ENCODE data around the gene YWHAE.
"Not testable (repeated sequence)": the region's sequence is repeated elsewhere in the genome, so short reads cannot be mapped to it uniquely, and the experiment has no call there.

YWHAE gene

DNA sequence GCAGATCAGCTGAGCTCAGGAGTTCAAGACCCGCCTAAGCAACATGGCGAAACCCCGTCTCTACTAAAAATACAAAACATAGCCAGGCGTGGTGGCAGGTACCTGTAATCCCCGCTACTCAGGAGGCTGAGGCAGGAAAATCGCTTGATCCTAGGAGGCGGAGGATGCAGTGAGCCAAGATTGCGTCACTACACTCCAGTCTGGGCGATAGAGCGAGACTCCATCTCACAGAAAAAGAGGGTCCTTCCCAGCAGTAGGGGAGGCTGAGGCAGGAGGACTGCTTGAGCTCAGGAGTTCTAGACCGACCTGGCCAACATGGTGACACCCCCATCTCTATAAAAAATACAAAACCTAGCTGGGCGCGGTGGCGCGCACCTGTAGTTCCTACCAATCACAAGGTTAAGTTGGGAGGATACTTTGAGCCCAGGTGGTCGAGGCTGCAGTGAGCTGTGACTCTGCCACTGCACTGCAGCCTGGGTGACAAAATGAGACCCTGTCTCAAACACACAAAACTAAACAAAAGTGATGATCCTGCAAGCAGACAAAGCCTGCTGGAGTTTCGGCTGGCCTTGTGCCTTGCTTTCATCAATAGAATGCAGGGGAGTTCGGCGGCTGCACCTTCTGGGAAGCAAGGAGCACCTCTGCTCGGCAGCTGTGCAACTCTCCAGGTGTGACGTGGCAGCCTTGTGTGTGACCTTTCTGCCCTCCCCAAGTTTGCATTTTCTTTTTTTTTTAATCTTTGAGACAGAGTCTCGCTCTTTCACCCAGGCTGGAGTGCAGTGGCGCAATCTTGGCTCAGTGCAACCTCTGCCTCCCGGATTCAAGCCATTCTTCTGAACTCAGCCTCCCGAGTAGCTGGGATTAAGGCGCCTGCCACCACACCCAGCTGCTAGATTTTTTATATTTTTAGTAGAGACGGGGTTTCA lies 12.4 kb upstream of the YWHAE start:
- H3K9ac ChIP-seq (ENCODE audit: low read length in 2 of 2): no peak overlapping the region
- no peak overlapping the region for H3K4me3 ChIP-seq (ENCODE audit: low read length in 2 of 2)
- no peaks in the 10 kb centered on the region for H3K9me3 ChIP-seq (ENCODE audit: control insufficient read depth in 2 of 2, low read length in 2 of 2)
- H3K36me3 ChIP-seq (ENCODE audit: control insufficient read depth in 2 of 2, insufficient read depth in 2 of 2, low read length in 2 of 2): no peaks in the 10 kb centered on the region
- no peaks in the 10 kb centered on the region for H3K27me3 ChIP-seq (ENCODE audit: control insufficient read depth in 1 of 2, insufficient read depth in 2 of 2, low read length in 2 of 2)
- peaks cover 8% of the 10 kb centered on the region for H3K4me1 ChIP-seq (ENCODE audit: control insufficient read depth, insufficient read depth, low read length)
- H3K27ac ChIP-seq (ENCODE audit: low read length): no peak overlapping the region

DNA sequence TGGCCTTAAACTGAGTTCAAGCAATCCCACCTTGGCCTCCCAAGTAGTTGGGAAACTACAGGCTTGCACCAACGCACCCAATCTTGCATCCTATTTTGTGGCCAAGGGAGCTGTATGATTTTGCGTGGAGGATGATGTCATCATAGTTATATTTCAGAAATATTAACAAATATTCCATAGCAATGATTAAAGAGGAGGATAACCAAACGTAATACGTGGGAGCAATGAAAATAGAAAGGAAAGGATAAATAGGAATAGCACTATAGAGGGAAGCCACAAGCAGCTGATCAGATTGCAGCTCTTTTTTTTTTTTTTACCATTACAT lies 2.2 kb upstream of the YWHAE start:
- H3K27me3 ChIP-seq (ENCODE audit: control insufficient read depth in 1 of 2, insufficient read depth in 2 of 2, low read length in 2 of 2): no peaks in the 10 kb centered on the region
- no peaks in the 10 kb centered on the region for H3K9me3 ChIP-seq (ENCODE audit: control insufficient read depth in 2 of 2, low read length in 2 of 2)
- H3K4me3 ChIP-seq (ENCODE audit: low read length in 2 of 2): no peak overlapping the region
- H3K9ac ChIP-seq (ENCODE audit: low read length in 2 of 2): no peak overlapping the region
- no peaks in the 10 kb centered on the region for H3K36me3 ChIP-seq (ENCODE audit: control insufficient read depth in 2 of 2, insufficient read depth in 2 of 2, low read length in 2 of 2)
- peaks cover 13% of the 10 kb centered on the region for H3K4me1 ChIP-seq (ENCODE audit: control insufficient read depth, insufficient read depth, low read length)
- no peak overlapping the region for H3K27ac ChIP-seq (ENCODE audit: low read length)

- H3K4me1 ChIP-seq (ENCODE audit: control insufficient read depth, insufficient read depth, low read length): peaks cover 30% of the 10 kb centered on the region
- no peaks in the 10 kb centered on the region for H3K36me3 ChIP-seq (ENCODE audit: control insufficient read depth in 2 of 2, insufficient read depth in 2 of 2, low read length in 2 of 2)
Observed at GRCh38 chr17:1398931-1399678, 917 bp downstream of the YWHAE start.

GRCh38 chr17:1398028-1398427 lies 2.0 kb downstream of the YWHAE start:
- Histone ChIP-seq H3K4me3 (ENCODE audit: low read length in 2 of 2) (peak overlapping the region; percentile 98), H3K4me1 (ENCODE audit: control insufficient read depth, insufficient read depth, low read length) (peaks cover 38% of the 10 kb centered on the region), H3K9ac (ENCODE audit: low read length in 2 of 2) (peak overlapping the region; percentile 2 to 97), H3K27ac (ENCODE audit: low read length) (no peak overlapping the region), H3K36me3 (ENCODE audit: control insufficient read depth in 2 of 2, insufficient read depth in 2 of 2, low read length in 2 of 2) (no peaks in the 10 kb centered on the region), H3K27me3 (ENCODE audit: control insufficient read depth in 1 of 2, insufficient read depth in 2 of 2, low read length in 2 of 2) (no peaks in the 10 kb centered on the region), H3K9me3 (ENCODE audit: control insufficient read depth in 2 of 2, low read length in 2 of 2) (no peaks in the 10 kb centered on the region)

More at GRCh38 chr17:1398931-1399678, 917 bp downstream of the YWHAE start:
- Histone ChIP-seq H3K27ac (ENCODE audit: low read length) (peak overlapping the region; percentile 86), H3K4me3 (ENCODE audit: low read length in 2 of 2) (peak overlapping the region; percentile 98), H3K27me3 (ENCODE audit: control insufficient read depth in 1 of 2, insufficient read depth in 2 of 2, low read length in 2 of 2) (no peaks in the 10 kb centered on the region), H3K9ac (ENCODE audit: low read length in 2 of 2) (peak overlapping the region; percentile 84 to 97), H3K9me3 (ENCODE audit: control insufficient read depth in 2 of 2, low read length in 2 of 2) (no peaks in the 10 kb centered on the region)

DNA sequence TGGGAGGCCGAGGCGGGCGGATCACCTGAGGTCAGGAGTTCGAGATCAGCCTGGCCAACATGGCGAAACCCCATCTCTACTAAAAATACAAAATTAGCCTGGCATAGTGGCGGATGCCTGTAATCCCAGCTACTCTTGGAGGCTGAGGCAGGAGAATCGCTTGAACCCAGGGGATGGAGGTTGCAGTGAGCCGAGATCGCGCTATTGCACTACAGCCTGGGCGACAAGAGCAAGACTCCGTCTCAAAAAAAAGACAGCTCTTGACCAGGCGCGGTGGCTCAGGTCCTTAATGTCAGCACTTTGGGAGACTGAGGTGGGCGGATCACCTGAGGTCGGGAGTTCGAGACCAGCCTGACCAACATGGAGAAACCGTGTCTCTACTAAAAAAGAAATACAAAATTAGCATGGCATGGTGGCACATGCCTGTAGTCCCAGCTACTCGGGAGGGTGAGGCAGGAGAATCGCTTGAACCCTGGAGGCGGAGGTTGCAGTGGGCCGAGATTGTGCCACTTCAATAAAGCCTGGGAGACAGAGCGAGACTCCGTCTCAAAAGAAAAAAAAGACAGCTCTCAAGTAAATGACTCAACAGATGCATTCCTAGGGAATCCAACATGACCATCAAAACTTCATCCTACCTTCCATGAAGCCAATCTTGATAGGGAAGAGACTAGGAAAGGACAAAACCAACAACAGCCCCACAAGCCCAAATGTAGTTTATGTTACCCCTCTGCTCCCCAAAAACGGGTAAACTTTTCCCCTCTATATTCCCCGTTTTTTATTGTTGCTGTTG lies 4.0 kb downstream of the YWHAE start:
- H3K36me3 ChIP-seq (ENCODE audit: control insufficient read depth in 2 of 2, insufficient read depth in 2 of 2, low read length in 2 of 2); H3K27ac ChIP-seq (ENCODE audit: low read length); H3K4me3 ChIP-seq (ENCODE audit: low read length in 2 of 2); H3K9ac ChIP-seq (ENCODE audit: low read length in 2 of 2); H3K9me3 ChIP-seq (ENCODE audit: control insufficient read depth in 2 of 2, low read length in 2 of 2); H3K27me3 ChIP-seq (ENCODE audit: control insufficient read depth in 1 of 2, insufficient read depth in 2 of 2, low read length in 2 of 2): not testable (repeated sequence)
- peaks cover 52% of the 10 kb centered on the region for H3K4me1 ChIP-seq (ENCODE audit: control insufficient read depth, insufficient read depth, low read length)

DNA sequence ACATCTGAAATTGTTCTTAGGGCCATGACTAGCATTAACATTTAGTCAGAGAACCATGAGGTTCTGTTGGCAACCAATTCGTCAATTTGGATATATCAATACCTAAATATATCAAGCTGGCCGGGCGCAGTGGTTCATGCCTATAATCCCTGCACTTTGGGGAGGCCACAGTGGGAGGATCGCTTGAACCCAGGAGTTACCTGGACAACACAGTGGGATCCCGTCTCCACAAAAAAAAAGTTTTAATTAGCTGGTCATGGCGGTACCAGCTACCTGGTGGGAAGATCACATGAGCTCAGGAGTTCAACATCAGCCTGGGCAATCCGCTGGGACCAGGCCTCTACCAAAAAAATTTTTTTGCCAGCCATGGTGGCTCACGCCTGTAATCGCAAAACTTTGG lies 8.4 kb downstream of the YWHAE start:
- no peaks in the 10 kb centered on the region for H3K9me3 ChIP-seq (ENCODE audit: control insufficient read depth in 2 of 2, low read length in 2 of 2)
- no peak overlapping the region for H3K4me3 ChIP-seq (ENCODE audit: low read length in 2 of 2)
- H3K36me3 ChIP-seq (ENCODE audit: control insufficient read depth in 2 of 2, insufficient read depth in 2 of 2, low read length in 2 of 2): no peaks in the 10 kb centered on the region
- H3K27me3 ChIP-seq (ENCODE audit: control insufficient read depth in 1 of 2, insufficient read depth in 2 of 2, low read length in 2 of 2): no peaks in the 10 kb centered on the region
- peak overlapping the region; percentile 41 for H3K27ac ChIP-seq (ENCODE audit: low read length)
- no peak overlapping the region for H3K9ac ChIP-seq (ENCODE audit: low read length in 2 of 2)
- peaks cover 51% of the 10 kb centered on the region for H3K4me1 ChIP-seq (ENCODE audit: control insufficient read depth, insufficient read depth, low read length)

DNA sequence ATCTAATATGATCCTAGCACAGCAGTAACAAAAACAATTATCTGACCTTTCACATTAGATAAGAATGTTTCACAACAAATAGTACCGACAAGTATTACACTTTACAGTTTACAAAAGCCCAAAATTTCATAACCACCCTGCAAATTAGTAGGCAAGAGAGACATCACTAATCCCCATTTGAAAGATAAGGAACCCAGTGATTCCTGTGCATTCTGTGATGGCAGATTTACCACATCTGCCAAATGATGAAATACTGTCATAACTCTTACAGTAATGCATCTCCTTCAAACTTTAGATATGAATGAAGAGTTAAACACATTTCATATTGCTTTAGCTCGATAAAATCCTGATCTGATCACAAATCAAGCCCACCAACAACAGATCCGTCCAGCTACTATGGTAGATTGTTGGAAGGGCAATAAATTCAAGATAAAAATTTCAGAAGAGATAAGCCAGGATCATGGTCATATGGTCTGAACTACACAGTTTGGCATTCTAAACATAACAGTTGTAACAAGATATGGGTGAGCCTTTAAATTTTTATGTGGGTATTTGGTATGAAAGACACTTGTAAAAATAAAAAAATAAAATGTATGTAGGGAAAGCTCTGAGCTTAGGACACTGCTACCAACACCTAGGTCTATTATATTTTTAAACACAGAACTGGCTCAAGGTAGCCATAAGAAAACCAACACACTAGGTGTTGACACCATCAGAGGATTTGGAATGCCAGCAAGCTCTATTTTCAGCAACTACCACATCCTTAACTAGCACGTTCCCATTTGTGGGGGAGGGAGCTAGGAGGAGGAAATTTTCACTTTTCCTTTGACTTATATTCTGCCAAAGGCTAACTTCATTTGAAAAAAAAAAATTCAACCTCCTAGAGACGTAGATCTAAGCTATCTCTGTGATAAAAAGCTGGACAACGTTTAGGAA lies 9.3 kb downstream of the YWHAE start:
- Histone ChIP-seq H3K36me3 (ENCODE audit: control insufficient read depth in 2 of 2, insufficient read depth in 2 of 2, low read length in 2 of 2) (no peaks in the 10 kb centered on the region), H3K27me3 (ENCODE audit: control insufficient read depth in 1 of 2, insufficient read depth in 2 of 2, low read length in 2 of 2) (no peaks in the 10 kb centered on the region), H3K4me3 (ENCODE audit: low read length in 2 of 2) (peak overlapping the region in 1 of 2 donors; percentile 27), H3K27ac (ENCODE audit: low read length) (peak overlapping the region; percentile 41), H3K9ac (ENCODE audit: low read length in 2 of 2) (no peak overlapping the region), H3K9me3 (ENCODE audit: control insufficient read depth in 2 of 2, low read length in 2 of 2) (no peaks in the 10 kb centered on the region), H3K4me1 (ENCODE audit: control insufficient read depth, insufficient read depth, low read length) (peaks cover 47% of the 10 kb centered on the region)

- H3K27ac ChIP-seq (ENCODE audit: low read length); H3K9me3 ChIP-seq (ENCODE audit: control insufficient read depth in 2 of 2, low read length in 2 of 2); H3K36me3 ChIP-seq (ENCODE audit: control insufficient read depth in 2 of 2, insufficient read depth in 2 of 2, low read length in 2 of 2); H3K4me3 ChIP-seq (ENCODE audit: low read length in 2 of 2); H3K9ac ChIP-seq (ENCODE audit: low read length in 2 of 2); H3K27me3 ChIP-seq (ENCODE audit: control insufficient read depth in 1 of 2, insufficient read depth in 2 of 2, low read length in 2 of 2): not testable (repeated sequence)
- peaks cover 59% of the 10 kb centered on the region for H3K4me1 ChIP-seq (ENCODE audit: control insufficient read depth, insufficient read depth, low read length)
Observed at GRCh38 chr17:1387490-1388227, 12.4 kb downstream of the YWHAE start.

- not testable (repeated sequence) for H3K27me3 ChIP-seq (ENCODE audit: control insufficient read depth in 1 of 2, insufficient read depth in 2 of 2, low read length in 2 of 2); H3K9ac ChIP-seq (ENCODE audit: low read length in 2 of 2); H3K36me3 ChIP-seq (ENCODE audit: control insufficient read depth in 2 of 2, insufficient read depth in 2 of 2, low read length in 2 of 2); H3K9me3 ChIP-seq (ENCODE audit: control insufficient read depth in 2 of 2, low read length in 2 of 2); H3K4me3 ChIP-seq (ENCODE audit: low read length in 2 of 2); H3K27ac ChIP-seq (ENCODE audit: low read length)
- H3K4me1 ChIP-seq (ENCODE audit: control insufficient read depth, insufficient read depth, low read length): peaks cover 53% of the 10 kb centered on the region
Observed at GRCh38 chr17:1386675-1387190, 13.3 kb downstream of the YWHAE start.
